Stimulated activated naive B cell treated with anti-CD40 and anti-IgM and Interleukin-4, amounts not matched to agents 10 μg/mL and 1 μg/mL and 100 μg/mL, for 72 hours (primary cell): ENCODE results near the gene IFI27.
"Not testable (repeated sequence)": the region's sequence is repeated elsewhere in the genome, so short reads cannot be mapped to it uniquely, and the experiment has no call there.

Experiments used
- ATAC-seq, 2 donors: fragments of 150-1000 bp; cut with Tn5 transposase; replicated peaks; 2 replicates each; pipeline ENCODE4 v1.10.0; 2021; ENCODE audit warnings: moderate library complexity in 1 of 2
- DNase-seq: peaks from one replicate; pipeline ENCODE4 v3.0.0; 2021
- H3K27ac Mint-ChIP-seq: one replicate; pipeline ENCODE4 v1.8.0; 2022; ENCODE audit warnings: mild to moderate bottlenecking, mixed read lengths
- H3K27me3 Mint-ChIP-seq, 2 donors: one replicate each; pipeline ENCODE4 v1.8.0; 2022; ENCODE audit warnings: mixed read lengths in 2 of 2
- H3K36me3 Mint-ChIP-seq, 2 donors: one replicate each; pipeline ENCODE4 v1.8.0; 2022; ENCODE audit warnings: mixed read lengths in 2 of 2, mild to moderate bottlenecking in 1 of 2
- H3K4me1 Mint-ChIP-seq, 2 donors: one replicate each; pipeline ENCODE4 v1.8.0; 2022; ENCODE audit warnings: mixed read lengths in 2 of 2, mild to moderate bottlenecking in 1 of 2
- H3K4me3 Mint-ChIP-seq, 2 donors: one replicate each; pipeline ENCODE4 v1.8.0; 2022; ENCODE audit warnings: mild to moderate bottlenecking in 2 of 2, mixed read lengths in 2 of 2, moderate library complexity in 1 of 2
- H3K9me3 Mint-ChIP-seq, 2 donors: one replicate each; pipeline ENCODE4 v1.8.0; 2022; ENCODE audit warnings: mixed read lengths in 2 of 2, mild to moderate bottlenecking in 1 of 2

Gene IFI27

GRCh38 chr14:94110552-94111181 lies at the start of gene IFI27:
IFI27 (plus strand) TSS chr14:94110736.
- DNase-seq = no peak
- ATAC-seq = no peak
- no peak within 1 kb of the TSS for H3K4me3 Mint-ChIP-seq
- peaks cover 2 to 3% of the 10 kb centered on the region in 2 donors for H3K36me3 Mint-ChIP-seq
- no peak within 1 kb of the TSS for H3K27ac Mint-ChIP-seq
- H3K9me3 Mint-ChIP-seq = peaks cover 0 to 2% of the 10 kb centered on the region in 2 donors
- peaks cover 12 to 34% of the 10 kb centered on the region in 2 donors for H3K27me3 Mint-ChIP-seq
- H3K4me1 Mint-ChIP-seq = no peaks in the 10 kb centered on the region

- Mint-ChIP-seq H3K4me3 (no peak overlapping the region), H3K27me3 (no peaks in the 10 kb centered on the region), H3K27ac (no peak overlapping the region), H3K4me1 (peaks cover 34 to 46% of the 10 kb centered on the region in 2 donors), H3K9me3 (peaks cover 0 to 1% of the 10 kb centered on the region in 2 donors), H3K36me3 (peaks cover 40 to 70% of the 10 kb centered on the region in 2 donors)
- no peak for ATAC-seq
- DNase-seq = no peak
Measured at GRCh38 chr14:94062344-94062940, 48.1 kb upstream of the IFI27 start.

DNA sequence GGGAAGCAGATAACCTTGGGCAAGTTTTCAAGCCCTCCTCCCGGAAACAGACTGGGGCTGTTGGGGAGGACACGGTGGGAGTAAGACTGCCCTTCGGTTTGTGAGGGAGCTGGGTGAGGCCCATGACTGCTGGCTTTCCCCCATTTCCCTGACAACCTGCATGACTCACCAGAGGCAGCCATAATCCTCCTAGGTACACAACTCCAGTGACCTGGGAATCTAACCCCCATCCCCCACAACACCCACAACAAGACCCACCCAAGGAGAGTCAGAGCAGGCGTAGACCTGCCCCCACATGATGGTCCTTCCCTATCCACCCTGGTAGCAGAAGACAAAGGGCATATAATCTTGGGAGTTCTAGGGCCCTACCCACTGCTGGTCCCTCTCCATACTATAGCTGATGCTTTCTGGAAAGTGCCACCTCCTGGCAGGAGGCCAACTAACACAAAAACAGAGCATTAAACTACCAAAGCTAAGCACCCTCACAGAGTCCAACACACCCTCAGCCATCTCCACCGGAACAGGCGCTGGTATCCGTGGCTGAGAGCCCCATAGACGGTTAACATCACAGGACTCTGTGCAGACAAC lies 44.4 kb upstream of the IFI27 start:
- DNase-seq (no peak), ATAC-seq (no peak)
- no peak overlapping the region for H3K4me3 Mint-ChIP-seq
- no peaks in the 10 kb centered on the region for H3K27me3 Mint-ChIP-seq
- peak overlapping the region; percentile 90 for H3K27ac Mint-ChIP-seq
- H3K36me3 Mint-ChIP-seq = peaks cover 58 to 85% of the 10 kb centered on the region in 2 donors
- peaks cover 17 to 19% of the 10 kb centered on the region in 2 donors for H3K9me3 Mint-ChIP-seq
- H3K4me1 Mint-ChIP-seq = peaks cover 43 to 67% of the 10 kb centered on the region in 2 donors

DNA sequence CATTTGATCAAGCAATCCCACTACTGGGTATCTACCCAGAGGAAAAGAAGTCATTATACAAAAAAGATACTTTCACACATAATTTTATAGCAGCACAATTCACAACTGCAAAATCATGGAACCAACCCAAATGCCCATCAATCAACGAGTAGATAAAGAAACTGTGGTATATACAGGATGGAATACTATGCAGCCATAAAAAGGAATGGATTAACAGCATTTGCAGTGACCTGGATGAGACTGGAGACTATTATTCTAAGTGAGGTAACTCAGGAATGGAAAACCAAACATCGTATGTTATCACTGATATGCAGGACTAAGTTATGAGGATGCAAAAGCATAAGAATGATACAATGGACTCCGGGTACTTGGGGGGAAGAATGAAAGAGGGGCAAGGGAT lies 38.5 kb upstream of the IFI27 start:
- H3K27ac Mint-ChIP-seq, DNase-seq, H3K4me3 Mint-ChIP-seq, H3K27me3 Mint-ChIP-seq, ATAC-seq: not testable (repeated sequence)
- peaks cover 28 to 30% of the 10 kb centered on the region in 2 donors for H3K9me3 Mint-ChIP-seq
- H3K4me1 Mint-ChIP-seq = peaks cover 34 to 50% of the 10 kb centered on the region in 2 donors
- peaks cover 72 to 74% of the 10 kb centered on the region in 2 donors for H3K36me3 Mint-ChIP-seq

- Mint-ChIP-seq H3K9me3 (peaks cover 16 to 18% of the 10 kb centered on the region in 2 donors), H3K36me3 (peaks cover 66 to 71% of the 10 kb centered on the region in 2 donors), H3K4me3 (no peak overlapping the region), H3K27ac (no peak overlapping the region), H3K4me1 (peaks cover 34 to 50% of the 10 kb centered on the region in 2 donors), H3K27me3 (no peaks in the 10 kb centered on the region)
- DNase-seq = no peak
- ATAC-seq = no peak
Measured at GRCh38 chr14:94074534-94074933, 36.0 kb upstream of the IFI27 start.

GRCh38 chr14:94075008-94075407 lies 35.5 kb upstream of the IFI27 start:
- no peak overlapping the region for H3K27ac Mint-ChIP-seq
- peaks cover 37 to 54% of the 10 kb centered on the region in 2 donors for H3K4me1 Mint-ChIP-seq
- H3K4me3 Mint-ChIP-seq = no peak overlapping the region
- peaks cover 15 to 16% of the 10 kb centered on the region in 2 donors for H3K9me3 Mint-ChIP-seq
- H3K36me3 Mint-ChIP-seq = peaks cover 62 to 68% of the 10 kb centered on the region in 2 donors
- ATAC-seq (no peak), DNase-seq (no peak)
- H3K27me3 Mint-ChIP-seq = no peaks in the 10 kb centered on the region

- H3K27me3 Mint-ChIP-seq = no peaks in the 10 kb centered on the region
- no peak for ATAC-seq
- peak overlapping the region; percentile 14 to 33 for H3K4me3 Mint-ChIP-seq
- H3K27ac Mint-ChIP-seq = no peak overlapping the region
- H3K4me1 Mint-ChIP-seq = peaks cover 36 to 46% of the 10 kb centered on the region in 2 donors
- peaks cover 6 to 9% of the 10 kb centered on the region in 2 donors for H3K9me3 Mint-ChIP-seq
- DNase-seq = no peak
- peaks cover 43 to 52% of the 10 kb centered on the region in 2 donors for H3K36me3 Mint-ChIP-seq
Measured at GRCh38 chr14:94077111-94077821, 33.3 kb upstream of the IFI27 start.

- peak overlapping the region in 1 of 2 donors; percentile 14 for H3K4me3 Mint-ChIP-seq
- DNase-seq = no peak
- peaks cover 40 to 51% of the 10 kb centered on the region in 2 donors for H3K36me3 Mint-ChIP-seq
- no peak for ATAC-seq
- H3K9me3 Mint-ChIP-seq = peaks cover 5 to 8% of the 10 kb centered on the region in 2 donors
- peaks cover 35 to 46% of the 10 kb centered on the region in 2 donors for H3K4me1 Mint-ChIP-seq
- H3K27ac Mint-ChIP-seq = no peak overlapping the region
- no peaks in the 10 kb centered on the region for H3K27me3 Mint-ChIP-seq
Measured at GRCh38 chr14:94077823-94078222, 32.7 kb upstream of the IFI27 start.

- peak overlapping the region; percentile 95 to 97 for H3K4me3 Mint-ChIP-seq
- H3K9me3 Mint-ChIP-seq = peaks cover 0 to 4% of the 10 kb centered on the region in 2 donors
- DNase-seq = no peak
- no peak for ATAC-seq
- H3K27ac Mint-ChIP-seq = peak overlapping the region; percentile 100
- peaks cover 31 to 44% of the 10 kb centered on the region in 2 donors for H3K36me3 Mint-ChIP-seq
- no peaks in the 10 kb centered on the region for H3K27me3 Mint-ChIP-seq
- peaks cover 31 to 46% of the 10 kb centered on the region in 2 donors for H3K4me1 Mint-ChIP-seq
Measured at GRCh38 chr14:94079891-94080620, 30.5 kb upstream of the IFI27 start.

DNA sequence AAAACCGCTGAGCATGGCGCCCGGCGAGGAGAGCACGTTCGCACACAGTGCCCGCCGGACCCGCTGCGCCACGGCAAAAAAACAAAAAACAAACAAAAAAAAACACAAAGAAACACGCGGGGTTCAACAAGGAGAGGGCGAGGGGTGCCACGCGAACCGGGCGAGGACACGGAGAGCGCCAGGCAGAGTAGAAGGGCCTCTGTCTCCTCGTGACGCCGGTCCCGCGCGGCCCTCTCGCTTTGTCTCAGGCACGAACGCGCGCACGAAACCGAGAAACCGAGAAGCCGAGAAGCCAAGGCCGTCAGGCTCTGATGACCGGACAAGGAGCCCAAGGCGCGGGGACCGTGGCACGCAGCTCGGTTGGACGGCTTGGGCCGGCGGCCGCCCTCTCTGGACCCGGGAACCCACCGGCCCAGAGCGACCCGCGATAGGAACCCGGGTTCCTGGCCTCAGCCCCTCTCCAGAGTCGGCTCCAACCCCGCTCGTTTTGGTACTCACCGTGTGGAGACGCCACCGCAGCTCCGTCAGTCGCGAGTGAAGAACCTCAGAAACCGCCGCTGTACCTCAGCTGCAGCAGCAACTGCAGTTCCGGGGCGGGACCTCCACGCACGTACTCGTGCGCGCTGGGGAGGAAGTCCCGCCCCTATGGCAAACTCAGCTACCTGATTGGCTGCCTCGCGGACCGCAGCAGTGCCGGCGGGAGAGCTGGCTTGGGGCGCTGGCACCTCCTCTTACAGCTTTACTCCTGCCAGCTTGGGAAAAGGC lies 29.7 kb upstream of the IFI27 start, which contains the start of the genes DDX24 and IFI27L1:
Gene DDX24 (minus strand): TSS at position 582 of the 765 bp plus-strand sequence. CDS start 1,460 bp downstream, outside the sequence.
Gene IFI27L1 (plus strand): TSS at position 690 of the 765 bp plus-strand sequence. CDS start 15,628 bp downstream, outside the sequence.
- Mint-ChIP-seq H3K27ac (peak within 1 kb of the TSS; percentile 100), H3K36me3 (peaks cover 25 to 37% of the 10 kb centered on the region in 2 donors)

GRCh38 chr14:94081386-94081820 lies 29.1 kb upstream of the IFI27 start:
- peak; percentile 33 to 41 for ATAC-seq
- DNase-seq = no peak
- H3K4me1 Mint-ChIP-seq = peaks cover 25 to 39% of the 10 kb centered on the region in 2 donors

More for the DNA sequence above, 29.7 kb upstream of the IFI27 start, which contains the start of the genes DDX24 and IFI27L1:
- Mint-ChIP-seq H3K4me1 (peaks cover 25 to 39% of the 10 kb centered on the region in 2 donors), H3K4me3 (peak within 1 kb of the TSS; percentile 95 to 97), H3K9me3 (no peaks in the 10 kb centered on the region), H3K27me3 (no peaks in the 10 kb centered on the region)
- DNase-seq = peak; percentile 95
- ATAC-seq = peak; percentile 97 to 98

DNA sequence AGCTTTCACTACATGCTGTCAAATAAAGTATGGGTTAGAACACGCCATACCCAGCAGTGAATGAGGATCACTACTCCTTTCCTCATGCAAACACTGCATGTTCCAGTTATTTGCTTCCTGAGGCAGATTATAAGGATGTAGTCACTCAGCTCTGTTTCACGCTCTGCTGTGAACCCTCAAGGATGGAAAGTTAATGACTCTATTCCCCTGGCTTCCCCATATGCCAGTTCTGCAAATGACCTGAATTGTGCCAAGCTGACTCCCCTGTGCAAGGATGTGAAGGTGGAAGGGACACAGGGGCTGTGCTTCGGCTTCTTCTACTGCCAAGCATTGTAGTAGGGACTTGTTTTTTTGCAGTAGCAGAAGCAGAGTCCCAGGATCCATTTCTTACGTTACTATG lies 22.6 kb upstream of the IFI27 start:
- Mint-ChIP-seq H3K27ac (no peak overlapping the region), H3K27me3 (no peaks in the 10 kb centered on the region), H3K9me3 (peaks cover 2 to 4% of the 10 kb centered on the region in 2 donors), H3K36me3 (peaks cover 3 to 9% of the 10 kb centered on the region in 2 donors), H3K4me1 (no peaks in the 10 kb centered on the region), H3K4me3 (no peak overlapping the region)
- DNase-seq (no peak), ATAC-seq (no peak)

More at GRCh38 chr14:94081386-94081820, 29.1 kb upstream of the IFI27 start:
- peak overlapping the region; percentile 100 for H3K27ac Mint-ChIP-seq
- H3K4me3 Mint-ChIP-seq = peak overlapping the region; percentile 95 to 97
- H3K36me3 Mint-ChIP-seq = peaks cover 26 to 37% of the 10 kb centered on the region in 2 donors
- no peaks in the 10 kb centered on the region for H3K27me3 Mint-ChIP-seq
- peaks cover 2 to 4% of the 10 kb centered on the region in 2 donors for H3K9me3 Mint-ChIP-seq

GRCh38 chr14:94088516-94088915 lies 22.0 kb upstream of the IFI27 start:
- H3K4me1 Mint-ChIP-seq = no peaks in the 10 kb centered on the region
- ATAC-seq = no peak
- no peak for DNase-seq

More at GRCh38 chr14:94088516-94088915, 22.0 kb upstream of the IFI27 start:
- Mint-ChIP-seq H3K4me3 (no peak overlapping the region), H3K9me3 (peaks cover 2 to 4% of the 10 kb centered on the region in 2 donors), H3K27me3 (no peaks in the 10 kb centered on the region), H3K36me3 (peaks cover 1 to 5% of the 10 kb centered on the region in 2 donors), H3K27ac (no peak overlapping the region)
